Measurements from ENCODE around the gene NECAP2.

DNA sequence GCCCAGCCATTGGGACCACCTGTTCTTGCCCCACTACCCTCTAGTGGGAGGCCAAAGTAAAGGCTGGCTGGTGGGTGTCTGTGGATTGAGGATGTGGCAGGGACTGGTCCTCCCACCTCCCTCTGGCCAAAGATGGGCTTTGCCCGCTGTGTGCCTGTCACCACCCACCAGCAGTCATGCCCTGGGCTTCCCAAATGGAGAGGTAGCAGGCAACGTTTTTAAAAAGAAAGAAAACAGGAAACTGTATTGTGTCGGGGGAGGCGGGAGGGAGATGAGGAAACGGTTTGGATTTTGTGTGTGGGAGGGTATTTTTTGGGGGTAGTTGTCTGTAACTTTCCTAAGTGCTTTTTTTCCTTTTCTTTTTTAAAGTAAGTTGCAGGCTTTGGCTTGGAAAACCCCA, 43.4 kb upstream of the NECAP2 start:
- TF ChIP-seq, protein P1, sequence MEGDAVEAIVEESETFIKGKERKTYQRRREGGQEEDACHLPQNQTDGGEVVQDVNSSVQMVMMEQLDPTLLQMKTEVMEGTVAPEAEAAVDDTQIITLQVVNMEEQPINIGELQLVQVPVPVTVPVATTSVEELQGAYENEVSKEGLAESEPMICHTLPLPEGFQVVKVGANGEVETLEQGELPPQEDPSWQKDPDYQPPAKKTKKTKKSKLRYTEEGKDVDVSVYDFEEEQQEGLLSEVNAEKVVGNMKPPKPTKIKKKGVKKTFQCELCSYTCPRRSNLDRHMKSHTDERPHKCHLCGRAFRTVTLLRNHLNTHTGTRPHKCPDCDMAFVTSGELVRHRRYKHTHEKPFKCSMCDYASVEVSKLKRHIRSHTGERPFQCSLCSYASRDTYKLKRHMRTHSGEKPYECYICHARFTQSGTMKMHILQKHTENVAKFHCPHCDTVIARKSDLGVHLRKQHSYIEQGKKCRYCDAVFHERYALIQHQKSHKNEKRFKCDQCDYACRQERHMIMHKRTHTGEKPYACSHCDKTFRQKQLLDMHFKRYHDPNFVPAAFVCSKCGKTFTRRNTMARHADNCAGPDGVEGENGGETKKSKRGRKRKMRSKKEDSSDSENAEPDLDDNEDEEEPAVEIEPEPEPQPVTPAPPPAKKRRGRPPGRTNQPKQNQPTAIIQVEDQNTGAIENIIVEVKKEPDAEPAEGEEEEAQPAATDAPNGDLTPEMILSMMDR (IDR thresholded peaks at IDR 0.05) = no peak
- TF ChIP-seq POLR2A (IDR thresholded peaks at IDR 0.05) = no peak

All from uterus (tissue), 2 donors.